ENCODE measurements around the gene RFT1. TPM values are rescaled to one million over a fixed set of nuclear protein-coding genes. Genes with fewer than 3 reads are reported as not detected.

Gene RFT1, protein sequence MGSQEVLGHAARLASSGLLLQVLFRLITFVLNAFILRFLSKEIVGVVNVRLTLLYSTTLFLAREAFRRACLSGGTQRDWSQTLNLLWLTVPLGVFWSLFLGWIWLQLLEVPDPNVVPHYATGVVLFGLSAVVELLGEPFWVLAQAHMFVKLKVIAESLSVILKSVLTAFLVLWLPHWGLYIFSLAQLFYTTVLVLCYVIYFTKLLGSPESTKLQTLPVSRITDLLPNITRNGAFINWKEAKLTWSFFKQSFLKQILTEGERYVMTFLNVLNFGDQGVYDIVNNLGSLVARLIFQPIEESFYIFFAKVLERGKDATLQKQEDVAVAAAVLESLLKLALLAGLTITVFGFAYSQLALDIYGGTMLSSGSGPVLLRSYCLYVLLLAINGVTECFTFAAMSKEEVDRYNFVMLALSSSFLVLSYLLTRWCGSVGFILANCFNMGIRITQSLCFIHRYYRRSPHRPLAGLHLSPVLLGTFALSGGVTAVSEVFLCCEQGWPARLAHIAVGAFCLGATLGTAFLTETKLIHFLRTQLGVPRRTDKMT
- polyA plus RNA-seq (ENCODE audit: insufficient read depth in 1 of 5, insufficient read length in 5 of 5, low replicate concordance in 1 of 5): 10 to 100 TPM; 21.3 to 25.4 (median 24.6) TPM
- long read RNA-seq, donor 1, full-length matches to known transcripts: 8 of 14 reads
- long read RNA-seq, donor 1, partial matches to known transcripts: 6 of 14 reads
- long read RNA-seq, donor 1, other reads (novel, unspliced or antisense): 0 of 14 reads
- long read RNA-seq, donor 2, full-length matches to known transcripts: 8 of 8 reads
- long read RNA-seq, donor 2, partial matches to known transcripts: 0 of 8 reads
- long read RNA-seq, donor 2, other reads (novel, unspliced or antisense): 0 of 8 reads
- long read RNA-seq, donor 3, full-length matches to known transcripts: 5 of 5 reads
- long read RNA-seq, donor 3, partial matches to known transcripts: 0 of 5 reads
- long read RNA-seq, donor 3, other reads (novel, unspliced or antisense): 0 of 5 reads
- long read RNA-seq, donor 4, full-length matches to known transcripts: 5 of 5 reads
- long read RNA-seq, donor 4, partial matches to known transcripts: 0 of 5 reads
- long read RNA-seq, donor 4, other reads (novel, unspliced or antisense): 0 of 5 reads
- long read RNA-seq, donor 5, full-length matches to known transcripts: 9 of 17 reads
- long read RNA-seq, donor 5, partial matches to known transcripts: 8 of 17 reads
- long read RNA-seq, donor 5, other reads (novel, unspliced or antisense): 0 of 17 reads
- long read RNA-seq, donor 6, full-length matches to known transcripts: 3 of 163 reads
- long read RNA-seq, donor 6, partial matches to known transcripts: 146 of 163 reads
- long read RNA-seq, donor 6, other reads (novel, unspliced or antisense): 14 of 163 reads
- long read RNA-seq, donor 7, full-length matches to known transcripts: 5 of 5 reads
- long read RNA-seq, donor 7, partial matches to known transcripts: 0 of 5 reads
- long read RNA-seq, donor 7, other reads (novel, unspliced or antisense): 0 of 5 reads
- long read RNA-seq, donor 8: 0 reads

DNA sequence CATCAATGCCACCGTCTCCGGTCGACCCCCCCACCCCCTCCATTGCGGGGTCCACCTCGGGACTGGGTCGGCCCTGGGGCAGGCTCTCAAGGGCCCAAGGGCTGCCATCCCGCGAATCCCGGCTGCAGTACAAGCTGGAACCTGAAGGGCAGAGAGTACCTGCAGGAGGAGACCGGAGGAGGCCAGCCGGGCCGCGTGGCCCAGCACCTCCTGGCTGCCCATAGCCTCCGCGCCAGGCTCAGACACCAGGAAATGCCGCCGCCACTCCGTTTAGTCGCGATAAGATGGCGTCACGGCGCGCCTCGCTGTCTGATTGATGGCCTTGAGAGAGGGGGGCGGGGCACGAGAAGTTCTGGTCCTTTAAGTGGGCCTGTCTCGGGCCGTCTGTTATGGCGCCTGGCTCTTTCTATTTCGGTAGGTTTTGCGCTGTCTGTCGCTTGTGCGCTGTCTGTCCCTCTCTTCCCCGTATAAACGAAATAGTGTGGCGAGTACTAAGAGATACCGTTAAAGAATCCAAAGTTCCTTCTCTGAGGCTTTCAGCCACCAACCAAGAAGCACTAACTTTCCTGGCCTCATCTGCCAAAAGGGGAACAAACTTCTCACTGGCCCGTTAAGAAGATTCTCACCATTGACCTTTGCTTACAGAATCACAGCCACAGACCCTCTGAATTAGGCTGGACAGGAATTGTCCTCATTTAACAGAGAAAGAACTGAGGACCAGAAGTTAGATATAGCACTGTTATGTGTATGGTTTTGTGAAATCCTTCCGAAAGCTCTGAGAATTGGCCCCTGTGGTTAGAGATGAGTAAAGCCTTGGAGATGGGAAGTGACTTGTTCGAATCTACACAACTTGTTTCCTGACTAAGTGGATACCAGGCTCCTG is at the start of gene RFT1:
RFT1 (minus strand) TSS at position 257 of the 883 bp plus-strand sequence; CDS start at position 222, 35 bp downstream.
- peak; percentile 95 for DNase-seq

DNA sequence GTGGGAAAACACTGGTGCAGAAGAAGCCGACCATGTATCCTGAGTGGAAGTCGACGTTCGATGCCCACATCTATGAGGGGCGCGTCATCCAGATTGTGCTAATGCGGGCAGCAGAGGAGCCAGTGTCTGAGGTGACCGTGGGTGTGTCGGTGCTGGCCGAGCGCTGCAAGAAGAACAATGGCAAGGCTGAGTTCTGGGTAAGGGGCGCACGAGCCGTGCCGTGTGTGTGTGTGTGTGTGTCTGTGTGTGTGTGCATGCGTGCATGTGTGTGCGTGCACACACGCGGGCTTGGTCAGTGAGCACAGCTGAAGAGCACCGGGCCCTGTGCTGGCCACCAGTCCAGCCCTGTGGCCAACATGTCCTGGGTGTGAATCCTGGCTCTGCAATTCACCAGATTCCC is 49.3 kb upstream of the RFT1 start:
- DNase-seq: no peak

DNA sequence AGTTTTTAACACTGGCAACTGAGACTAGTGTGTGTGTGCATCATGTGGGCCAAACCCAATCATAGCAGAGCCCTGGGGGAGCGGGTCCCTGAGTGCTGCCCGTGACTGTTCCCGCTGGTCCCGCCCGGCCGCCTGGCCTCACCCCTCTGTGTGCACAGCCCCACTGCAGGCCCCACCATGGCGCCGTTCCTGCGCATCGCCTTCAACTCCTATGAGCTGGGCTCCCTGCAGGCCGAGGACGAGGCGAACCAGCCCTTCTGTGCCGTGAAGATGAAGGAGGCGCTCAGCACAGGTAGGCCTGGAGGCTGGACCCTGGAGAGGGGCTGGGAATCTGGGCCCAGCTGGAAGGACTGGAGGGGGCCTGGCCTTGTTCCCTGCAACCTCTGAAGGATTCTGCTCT is 48.0 kb upstream of the RFT1 start:
- DNase-seq: no peak

DNA sequence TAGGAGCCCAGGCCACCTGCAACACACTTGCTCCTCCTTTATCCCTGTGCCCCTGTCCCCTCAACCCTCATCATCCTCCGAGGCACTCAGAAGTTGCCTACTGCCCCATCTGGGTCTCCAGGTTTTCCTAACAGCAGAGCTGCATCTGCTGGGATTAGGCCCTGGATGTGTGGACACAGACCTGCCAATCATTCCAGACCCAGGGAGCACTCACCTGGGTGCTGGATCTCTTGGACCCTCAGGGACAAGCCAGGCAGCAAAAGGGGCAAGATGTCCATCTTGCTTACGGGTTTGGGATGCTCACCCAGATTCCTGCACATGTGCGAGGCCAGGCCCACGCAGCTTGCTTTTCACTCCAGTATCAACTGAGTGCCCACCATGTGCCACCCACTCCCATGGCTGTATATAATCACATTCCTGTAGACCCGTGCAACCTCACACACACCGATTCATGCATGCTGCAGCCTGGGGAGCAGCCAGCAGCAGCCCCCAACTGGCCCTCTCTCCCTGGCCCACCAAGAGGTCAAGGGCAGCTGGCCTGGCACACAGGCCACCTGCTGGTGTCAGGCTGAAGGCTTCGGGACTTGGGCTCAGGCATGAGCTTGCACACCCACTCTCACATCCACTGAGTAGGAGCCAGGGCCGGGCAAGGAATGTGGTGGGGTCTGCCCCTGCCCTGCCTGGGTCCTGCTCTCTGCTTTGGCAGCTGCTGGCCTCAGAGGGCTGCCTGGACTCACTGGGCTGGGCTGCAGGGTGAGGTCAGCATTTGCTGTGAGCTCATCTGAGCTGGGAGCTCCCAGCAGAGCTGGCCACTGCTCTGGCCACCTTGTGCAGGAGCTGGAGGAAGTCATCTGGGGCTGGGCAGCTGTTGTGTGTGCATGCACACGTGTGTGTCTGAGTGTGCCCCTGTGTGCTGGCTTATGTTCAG is 45.6 kb upstream of the RFT1 start:
- DNase-seq: no peak

DNA sequence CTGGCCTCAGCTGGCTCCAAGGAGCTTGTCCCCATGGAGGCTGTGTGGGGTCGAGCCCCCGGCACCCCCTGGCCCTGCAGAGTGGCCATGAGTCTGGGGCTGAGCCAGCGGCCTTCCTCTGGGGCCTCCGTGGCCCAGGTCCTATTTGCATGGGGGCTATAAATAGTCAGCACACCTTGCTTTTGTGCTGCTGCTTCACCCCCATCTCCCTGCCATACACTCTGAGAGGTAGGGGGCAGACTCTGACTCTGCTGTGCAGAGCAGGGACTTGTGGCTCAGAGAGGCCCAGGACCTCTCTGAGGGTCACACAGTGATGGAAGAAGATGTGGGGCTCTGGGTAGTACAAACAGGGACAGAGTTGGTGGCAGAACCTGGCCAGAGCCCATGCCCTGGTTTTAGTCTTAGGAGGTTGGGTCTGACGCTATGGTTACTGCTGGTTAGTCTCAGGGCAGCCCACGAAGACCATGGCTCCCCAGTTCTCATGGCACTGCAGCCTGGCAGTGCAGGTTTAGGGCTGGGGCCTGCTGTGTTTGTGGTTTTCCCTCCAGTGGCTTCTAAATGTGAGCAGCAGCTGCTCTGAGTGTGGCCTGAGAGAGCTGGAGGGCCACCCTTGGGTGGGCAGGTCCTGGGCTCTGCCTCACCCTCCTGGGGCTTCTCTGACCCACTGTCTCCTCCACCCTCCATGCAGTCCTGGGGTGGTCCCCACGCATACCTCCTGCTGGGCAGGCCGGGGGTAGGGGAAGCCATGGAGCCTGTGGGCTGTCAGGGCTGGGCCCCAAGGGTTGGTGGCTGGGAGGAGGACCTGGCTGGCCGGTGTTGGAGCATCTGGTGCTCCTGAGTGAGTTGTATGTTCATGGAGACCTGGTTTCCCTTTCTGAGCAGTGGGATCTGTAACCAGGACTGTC is 44.4 kb upstream of the RFT1 start:
- DNase-seq: no peak

DNA sequence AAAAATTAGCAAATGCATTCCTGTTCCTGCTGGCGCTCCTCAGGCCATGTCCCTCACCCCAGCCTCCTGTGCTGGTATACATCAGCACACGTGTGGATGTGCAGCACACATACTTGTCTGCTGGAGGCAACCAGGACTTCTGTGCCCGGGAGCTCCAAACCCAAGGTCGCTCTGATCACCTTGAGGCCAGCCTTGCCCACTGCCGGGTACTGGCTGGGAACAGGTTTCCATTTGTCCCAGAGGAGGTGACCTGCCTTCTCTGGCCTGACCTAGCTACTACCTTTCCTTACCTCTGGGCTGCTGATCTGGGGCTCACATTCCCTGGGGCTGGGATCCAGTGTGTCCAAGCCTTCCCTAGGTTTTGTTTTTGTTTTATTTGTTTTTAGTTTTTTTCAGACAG is 42.9 kb upstream of the RFT1 start:
- no peak for DNase-seq

DNA sequence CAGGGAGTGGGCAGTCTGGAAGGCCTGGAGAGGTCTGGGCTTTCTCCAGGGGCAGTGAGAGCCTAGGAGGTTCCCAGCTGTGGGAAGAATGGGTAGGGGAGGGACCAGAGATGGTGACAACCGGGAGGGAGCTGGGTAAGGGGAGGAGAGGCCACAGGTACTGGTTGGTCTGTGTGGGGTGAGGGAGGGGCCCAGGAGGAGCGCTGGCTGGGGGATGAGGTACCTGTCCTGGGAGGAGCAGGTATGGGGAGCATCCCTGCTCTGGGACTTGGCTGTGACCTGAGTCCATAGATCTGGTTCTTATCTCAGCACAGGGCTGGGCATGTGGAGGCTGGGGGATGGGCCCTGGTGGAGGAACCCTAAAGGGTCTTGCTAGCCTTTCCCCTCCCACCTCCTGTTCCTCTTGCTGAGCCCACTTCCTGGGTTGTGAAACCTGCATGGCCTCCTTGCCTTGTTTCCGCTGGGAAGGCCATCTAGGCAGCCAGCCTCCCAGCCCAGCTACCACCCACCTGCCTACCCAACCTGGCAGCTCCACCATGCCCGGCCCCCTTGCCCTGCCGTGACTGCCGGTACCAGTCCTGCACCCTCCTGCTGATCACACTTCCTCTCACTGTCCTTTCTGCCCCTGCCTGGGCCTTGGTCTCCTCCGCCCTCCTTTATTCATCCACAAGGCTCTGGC is 41.7 kb upstream of the RFT1 start:
- DNase-seq: no peak

DNA sequence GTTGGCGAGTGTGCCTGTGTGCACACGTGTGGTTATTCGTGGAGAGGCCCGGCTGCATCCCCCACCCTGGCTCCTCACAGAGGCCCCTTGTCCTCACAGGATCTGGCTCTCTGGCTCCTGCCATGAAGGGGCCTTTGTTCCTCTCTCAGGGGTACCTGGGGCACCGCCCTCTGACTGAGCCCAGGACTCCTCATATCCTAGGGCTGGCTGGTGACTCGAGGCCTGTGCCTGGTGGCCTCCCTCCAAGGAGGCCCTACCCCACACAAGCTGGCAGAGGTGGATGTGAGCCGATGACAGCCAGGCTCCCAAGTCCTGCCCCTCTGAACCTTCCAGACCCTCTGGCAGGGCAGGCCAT is 40.8 kb upstream of the RFT1 start:
- no peak for DNase-seq

DNA sequence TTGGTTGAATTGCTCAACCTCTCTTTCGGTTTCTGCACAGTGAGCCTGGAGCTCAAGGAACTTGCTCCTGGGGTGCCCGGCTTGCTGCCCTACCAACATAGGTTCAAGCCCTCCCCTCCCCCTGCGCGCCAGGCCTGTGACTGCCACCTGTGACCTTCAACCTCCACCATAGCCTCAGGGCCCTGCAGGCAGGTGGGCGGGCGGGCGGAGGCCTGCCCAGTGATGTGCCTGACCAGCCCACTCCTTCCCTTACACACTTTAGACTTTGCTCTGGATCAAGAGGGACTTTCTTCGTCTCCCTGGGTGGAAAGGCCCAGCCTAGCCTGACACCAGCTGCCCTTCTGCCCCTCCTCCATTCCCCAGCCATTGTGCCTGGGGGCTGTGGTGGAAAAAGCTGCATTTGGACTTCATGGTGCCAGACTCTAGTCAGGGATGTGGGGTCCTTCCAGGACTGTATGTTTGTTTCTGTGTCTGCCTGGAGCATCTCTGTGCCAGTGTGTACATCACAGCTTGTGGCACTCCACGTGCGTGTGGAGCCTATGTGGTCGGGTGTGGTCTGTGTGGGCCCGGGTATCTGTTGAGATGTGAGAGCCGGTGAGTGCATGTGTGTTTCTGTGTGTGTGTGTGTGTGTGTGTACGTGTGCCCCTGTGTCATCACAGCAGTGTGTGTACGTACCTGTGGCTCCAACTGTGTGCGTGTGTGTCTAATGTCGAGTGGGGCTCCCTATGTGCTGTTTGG is 40.3 kb upstream of the RFT1 start:
- no peak for DNase-seq

DNA sequence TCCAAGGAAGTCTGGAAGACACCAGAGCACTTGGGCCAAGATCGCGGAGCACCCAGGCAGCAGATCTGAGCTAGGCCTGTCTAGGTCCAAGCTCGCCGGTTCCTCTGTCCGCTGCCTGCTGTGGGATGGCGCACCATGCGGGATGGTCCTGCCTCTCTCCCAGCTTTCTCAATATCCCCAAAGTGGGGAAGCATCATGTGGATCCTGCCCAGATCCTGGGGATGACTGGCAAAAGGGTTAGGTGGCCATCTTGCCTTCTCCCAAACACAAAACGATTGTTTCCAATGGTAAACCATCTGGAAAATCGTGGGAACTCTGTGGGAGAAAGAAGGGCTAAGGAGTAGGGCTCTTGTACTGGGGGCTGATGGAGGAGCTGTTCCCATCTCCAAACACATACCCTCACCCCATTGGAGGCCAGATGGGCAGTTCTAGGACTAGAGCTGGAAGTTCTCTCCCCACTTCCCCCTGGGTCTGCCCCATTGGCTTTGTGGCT is 39.6 kb upstream of the RFT1 start:
- DNase-seq: no peak

DNA sequence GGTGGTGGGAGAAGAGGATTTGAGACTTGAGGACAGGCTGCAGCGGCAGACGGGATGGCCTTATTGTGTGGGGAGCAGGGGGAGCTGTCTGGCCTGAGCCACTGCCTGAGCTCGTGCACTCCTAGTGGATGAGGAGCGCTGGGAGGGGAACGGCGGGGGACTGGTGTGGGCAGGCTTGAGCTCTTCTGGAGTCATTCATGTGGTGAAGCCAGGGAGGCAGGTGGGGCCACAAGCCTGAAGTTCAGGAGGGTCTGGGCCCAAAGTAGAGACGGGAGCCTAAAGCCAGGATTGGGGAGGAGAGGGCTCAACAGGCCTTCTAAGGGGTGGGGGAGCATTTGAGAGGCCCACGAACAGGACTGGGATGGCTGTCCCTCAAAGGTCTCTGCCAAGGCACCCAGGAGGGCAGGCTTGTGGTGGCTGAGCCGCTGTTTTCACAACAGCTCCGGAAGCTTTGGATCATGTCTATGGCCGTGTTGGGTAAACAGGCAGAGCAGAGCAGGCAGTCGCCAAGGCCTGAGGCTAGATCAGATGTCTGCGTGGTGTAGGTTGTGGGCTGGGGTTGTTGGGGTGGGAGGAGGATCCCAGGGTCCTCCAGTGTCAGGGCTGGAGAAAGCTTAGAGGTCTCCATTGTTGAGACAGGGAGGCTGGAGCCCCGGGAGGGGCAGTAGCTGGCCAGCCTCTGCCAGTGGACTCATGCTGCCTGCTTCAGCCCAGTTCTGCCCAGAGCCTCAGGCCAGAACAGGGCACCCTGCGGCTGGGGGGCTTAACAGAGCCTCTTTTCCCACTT is 39.0 kb upstream of the RFT1 start:
- DNase-seq: no peak

DNA sequence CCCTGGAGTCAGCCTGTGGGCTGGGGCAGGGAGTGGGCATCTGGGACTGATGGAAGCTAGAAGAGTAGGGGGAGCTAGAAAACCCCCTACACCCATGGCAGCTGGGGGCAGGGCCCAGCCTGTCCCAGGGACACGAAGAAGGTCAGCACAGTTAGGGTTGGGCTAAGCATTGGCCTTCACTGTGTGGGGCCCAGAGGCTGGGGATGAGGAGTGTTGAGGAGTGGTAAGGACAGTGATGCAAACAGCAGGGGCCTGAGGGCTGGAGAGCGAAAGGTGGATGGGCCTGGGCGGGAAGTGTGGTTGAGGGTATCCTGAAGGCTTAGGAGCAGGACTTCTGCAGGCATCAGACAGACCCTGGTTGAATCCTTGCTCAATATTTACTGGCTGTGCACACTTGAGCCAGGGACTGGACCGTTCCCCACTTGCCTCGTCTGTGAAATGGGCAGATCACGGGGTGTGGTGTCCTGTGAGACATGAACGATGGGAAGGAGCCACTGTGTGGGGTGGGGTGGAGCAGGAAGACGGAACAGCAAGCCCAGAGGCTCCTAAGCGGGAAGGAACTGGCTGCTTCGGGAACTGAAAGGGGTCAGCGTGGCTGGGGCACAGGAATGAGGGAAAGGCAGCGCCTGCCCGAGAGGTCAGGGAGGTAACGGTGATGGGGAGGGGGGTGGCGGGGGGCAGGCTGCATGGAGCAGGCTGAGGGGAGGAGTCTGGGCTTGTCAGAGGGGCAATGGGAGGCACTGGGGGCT is 38.1 kb upstream of the RFT1 start:
- DNase-seq: no peak

DNA sequence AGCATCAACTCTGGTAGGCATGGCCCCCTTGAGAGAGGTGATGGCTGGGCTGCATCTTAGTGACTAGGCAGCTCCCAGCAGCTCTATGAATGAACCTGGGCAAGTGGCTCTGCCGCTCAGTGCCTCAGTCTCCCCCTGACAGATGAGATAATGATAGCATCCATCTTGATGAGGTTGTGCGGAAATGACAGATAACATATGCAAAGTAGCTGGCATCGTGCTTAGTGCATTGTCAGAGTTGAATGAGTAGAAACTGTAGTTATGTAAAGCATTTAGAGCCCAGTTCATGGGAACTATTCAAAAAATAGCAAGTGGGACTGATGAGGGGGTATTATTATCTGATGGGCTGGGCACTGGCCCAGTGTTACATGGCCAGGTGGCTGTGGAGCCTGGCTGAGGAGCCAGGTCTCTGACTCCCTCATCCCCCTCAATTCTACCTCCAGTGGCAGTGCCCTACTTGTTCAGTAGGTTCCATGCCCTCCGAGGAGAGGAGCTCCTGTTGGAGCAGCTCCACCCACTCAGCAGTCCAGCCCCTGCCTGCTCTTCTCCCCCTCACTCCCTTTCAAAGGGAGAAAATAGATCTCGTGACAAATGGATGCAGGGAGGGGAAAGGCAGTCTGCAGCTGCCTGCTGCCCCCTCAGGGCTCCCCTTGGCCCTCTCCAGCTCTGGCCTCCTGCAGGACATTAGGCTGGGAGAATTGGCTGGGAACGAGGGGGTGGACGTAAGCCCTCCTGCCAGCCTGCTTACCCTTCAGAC is 37.4 kb upstream of the RFT1 start:
- no peak for DNase-seq

DNA sequence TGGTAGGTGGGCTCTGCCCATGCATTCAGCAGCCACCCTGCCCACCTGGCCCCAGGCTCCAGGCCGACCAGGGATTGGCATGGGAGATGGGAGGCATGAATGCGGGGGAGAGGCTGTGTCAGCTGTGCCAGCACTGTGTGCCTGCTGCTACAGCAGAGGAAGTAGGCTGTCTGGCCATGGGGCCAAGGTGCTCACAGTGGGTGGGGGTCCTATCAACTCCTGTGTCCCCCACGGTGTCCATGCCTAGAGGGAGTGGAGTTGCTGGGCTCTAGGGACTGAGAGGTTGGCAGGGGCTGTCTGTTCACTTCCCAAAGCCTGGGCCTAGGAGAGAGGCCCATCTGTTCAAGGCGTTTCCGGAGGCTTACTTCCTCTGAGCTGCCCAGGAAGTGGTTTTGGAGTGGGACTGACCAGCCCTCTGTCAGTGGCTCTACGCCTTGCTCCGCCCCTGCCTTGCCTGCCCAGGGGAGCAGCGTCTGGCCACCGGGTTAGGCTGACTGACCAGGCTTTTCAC is 36.6 kb upstream of the RFT1 start:
- DNase-seq: no peak
